NCI-H1930 (cell line): ENCODE measurements around the gene LEPR.
A peak's percentile ranks its signal among the peaks of the same experiment; 100 is the strongest.
"Not testable (repeated sequence)": the region's sequence is repeated elsewhere in the genome, so short reads cannot be mapped to it uniquely, and the experiment has no call there.

Source experiments
- DNase-seq, 2 experiments: peaks; one replicate each; lab custom pipeline; 2025; lab: John Stamatoyannopoulos, UW

Gene LEPR

DNA sequence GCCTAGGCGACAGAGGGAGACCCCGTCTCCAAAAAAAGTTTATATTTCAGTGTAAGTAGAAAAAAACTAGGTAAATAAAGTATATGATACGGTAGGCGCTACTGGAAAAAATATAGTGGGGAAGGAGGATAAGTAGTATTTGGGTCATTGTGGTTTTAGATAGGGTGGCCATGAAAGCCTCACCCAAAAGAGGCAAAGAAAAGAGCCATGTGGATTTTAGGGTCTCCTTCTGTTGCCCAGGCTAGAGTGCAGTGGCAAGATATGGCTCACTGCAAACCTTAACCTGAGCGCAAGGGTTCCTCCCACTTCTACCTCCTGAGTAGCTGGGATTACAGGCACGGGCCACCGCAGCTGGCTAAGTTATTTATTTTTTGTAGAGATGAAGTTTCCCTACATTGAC lies 17.1 kb downstream of the LEPR start:
- DNase-seq: no peak

- DNase-seq: no peak
These were observed 19.9 kb downstream of the LEPR start for GRCh38 chr1:65440322-65440900.

DNA sequence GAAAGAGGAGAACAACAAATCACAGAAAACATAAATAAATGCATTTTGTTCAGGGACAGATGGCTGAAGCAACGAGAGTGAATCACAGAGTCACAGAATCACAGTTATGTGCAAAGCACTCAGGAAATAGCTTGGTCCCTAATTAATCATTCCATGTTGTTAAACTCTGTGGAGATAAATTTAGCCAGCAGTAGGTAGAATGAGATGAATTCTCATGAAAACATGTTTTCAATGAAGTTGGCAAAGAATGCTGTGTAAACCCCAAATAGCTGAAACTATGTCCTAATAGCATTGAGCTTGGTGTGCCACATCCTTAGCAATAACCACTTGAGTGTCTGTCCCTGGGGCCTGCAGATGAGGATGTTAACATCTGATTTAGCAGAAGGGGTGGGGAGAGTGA lies 20.4 kb downstream of the LEPR start:
- no peak for DNase-seq

- DNase-seq: no peak
These were observed 21.0 kb downstream of the LEPR start for GRCh38 chr1:65441464-65441863.

DNA sequence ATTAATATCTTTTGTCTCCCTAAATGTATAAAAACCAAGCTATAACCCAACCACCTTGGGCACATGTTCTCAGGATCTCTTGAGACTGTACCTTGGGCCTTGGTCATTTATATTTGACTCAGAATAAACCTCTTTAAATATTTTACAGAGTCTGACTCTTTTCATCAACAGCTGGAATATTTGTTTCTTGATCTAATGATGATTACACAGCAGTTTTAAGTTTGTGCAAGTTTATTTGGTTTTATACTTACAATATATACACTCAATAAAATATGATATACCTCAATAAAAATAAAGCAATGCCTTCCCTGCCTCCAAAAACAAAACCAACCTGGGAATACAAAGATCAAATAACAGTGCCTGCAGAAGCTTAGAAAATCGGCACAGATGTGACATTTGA lies 22.0 kb downstream of the LEPR start:
- no peak for DNase-seq

GRCh38 chr1:65443647-65444046 lies 23.2 kb downstream of the LEPR start:
- no peak for DNase-seq

GRCh38 chr1:65444128-65444640 lies 23.7 kb downstream of the LEPR start:
- no peak for DNase-seq

GRCh38 chr1:65445837-65446236 lies 25.4 kb downstream of the LEPR start:
- DNase-seq: no peak

DNA sequence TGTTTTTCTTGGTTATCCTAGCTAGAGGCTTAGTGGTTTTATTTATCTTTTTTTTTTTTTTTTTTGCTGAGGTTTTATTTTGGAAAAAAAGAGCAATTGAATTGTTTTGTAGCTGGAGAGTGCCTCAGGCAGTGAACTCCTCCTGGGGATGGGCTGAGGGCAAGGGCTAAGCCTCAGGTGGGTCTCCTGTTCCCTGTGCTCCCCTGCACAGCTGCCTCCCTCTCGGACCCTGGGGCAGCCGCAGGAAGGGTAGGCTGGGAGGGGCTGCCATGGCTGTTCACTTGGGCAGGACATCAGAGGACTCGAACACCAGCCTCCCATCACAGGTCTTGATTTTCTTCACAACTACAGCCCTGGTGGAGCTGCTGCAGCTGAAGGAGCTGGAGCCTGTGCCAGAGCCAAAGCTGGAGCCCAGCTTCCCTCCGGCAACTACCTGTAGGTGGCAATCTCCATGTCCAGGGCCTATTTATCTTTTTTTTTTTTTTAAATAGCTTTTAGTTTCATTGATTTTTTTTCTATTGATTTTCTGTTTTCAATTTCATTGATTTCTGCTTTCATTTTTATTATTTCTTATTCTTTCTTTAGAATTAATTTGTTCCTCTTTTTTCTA lies 28.9 kb downstream of the LEPR start:
- no peak for DNase-seq

DNA sequence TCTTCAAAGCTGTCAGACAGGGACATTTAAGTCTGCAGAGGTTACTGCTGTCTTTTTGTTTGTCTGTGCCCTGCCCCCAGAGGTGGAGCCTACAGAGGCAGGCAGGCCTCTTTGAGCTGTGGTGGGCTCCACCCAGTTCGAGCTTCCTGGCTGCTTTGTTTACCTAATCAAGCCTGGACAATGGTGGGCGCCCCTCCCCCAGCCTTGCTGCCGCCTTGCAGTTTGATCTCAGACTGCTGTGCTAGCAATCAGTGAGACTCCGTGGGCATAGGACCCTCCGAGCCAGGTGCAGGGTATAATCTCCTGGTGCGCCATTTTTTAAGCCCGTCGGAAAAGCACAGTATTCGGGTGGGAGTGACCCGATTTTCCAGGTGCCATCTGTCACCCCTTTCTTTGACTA lies 35.2 kb downstream of the LEPR start:
- DNase-seq: not testable (repeated sequence)

GRCh38 chr1:65456481-65456880 lies 36.0 kb downstream of the LEPR start:
- no peak for DNase-seq

- DNase-seq: no peak
These were observed 37.4 kb downstream of the LEPR start for GRCh38 chr1:65457868-65458267.

DNA sequence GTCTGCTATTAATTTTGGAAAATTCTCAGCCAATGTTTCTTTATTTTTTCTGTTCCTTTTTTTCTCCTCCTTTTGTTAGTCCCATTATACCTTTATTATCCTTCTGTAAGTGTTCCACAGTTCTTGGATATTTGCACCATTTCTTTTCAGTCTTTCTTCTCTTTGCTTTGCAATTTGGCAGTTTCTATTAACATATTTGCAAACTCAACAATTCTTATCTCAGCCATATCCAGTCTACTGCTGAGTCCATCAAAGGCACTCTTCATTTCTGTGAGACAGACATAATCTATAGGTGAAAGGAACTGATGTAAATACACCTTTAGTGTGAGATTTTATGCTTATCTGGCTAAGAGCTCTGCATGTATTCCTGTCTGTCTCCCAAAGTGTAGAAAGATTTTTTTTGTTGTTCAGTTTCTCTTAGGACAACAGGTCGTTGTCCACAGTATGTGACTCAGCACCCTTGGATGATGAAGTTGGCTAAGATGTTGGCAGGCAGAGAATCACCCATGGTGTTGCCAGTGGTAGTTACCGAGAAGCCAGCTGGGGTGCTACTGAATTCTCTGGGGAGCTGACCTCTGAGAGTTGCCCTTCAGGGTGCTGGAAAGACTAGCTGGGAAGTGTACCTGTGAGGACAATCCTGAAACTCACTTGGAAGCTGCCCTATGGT lies 38.4 kb downstream of the LEPR start:
- no peak for DNase-seq

- peak; percentile 30 to 48 for DNase-seq
These were observed 38.9 kb downstream of the LEPR start for GRCh38 chr1:65459397-65459768.

DNA sequence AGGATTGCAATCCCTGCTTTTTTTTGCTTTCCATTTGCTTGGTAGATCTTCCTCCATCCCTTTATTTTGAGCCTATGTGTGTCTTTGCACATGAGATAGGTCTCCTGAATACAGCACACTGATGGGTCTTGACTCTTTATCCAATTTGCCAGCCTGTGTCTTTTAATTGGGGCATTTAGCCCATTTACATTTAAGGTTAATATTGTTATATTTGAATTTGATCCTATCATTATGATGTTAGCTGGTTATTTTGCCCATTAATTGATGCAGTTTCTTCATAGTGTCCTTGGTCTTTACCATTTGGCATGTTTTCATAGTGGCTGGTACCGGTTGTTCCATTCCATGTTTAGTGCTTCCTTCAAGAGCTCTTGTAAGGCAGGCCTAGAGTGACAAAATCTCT lies 45.4 kb downstream of the LEPR start:
- not testable (repeated sequence) for DNase-seq

- DNase-seq: no peak
These were observed 47.1 kb downstream of the LEPR start for GRCh38 chr1:65467536-65467935.

DNA sequence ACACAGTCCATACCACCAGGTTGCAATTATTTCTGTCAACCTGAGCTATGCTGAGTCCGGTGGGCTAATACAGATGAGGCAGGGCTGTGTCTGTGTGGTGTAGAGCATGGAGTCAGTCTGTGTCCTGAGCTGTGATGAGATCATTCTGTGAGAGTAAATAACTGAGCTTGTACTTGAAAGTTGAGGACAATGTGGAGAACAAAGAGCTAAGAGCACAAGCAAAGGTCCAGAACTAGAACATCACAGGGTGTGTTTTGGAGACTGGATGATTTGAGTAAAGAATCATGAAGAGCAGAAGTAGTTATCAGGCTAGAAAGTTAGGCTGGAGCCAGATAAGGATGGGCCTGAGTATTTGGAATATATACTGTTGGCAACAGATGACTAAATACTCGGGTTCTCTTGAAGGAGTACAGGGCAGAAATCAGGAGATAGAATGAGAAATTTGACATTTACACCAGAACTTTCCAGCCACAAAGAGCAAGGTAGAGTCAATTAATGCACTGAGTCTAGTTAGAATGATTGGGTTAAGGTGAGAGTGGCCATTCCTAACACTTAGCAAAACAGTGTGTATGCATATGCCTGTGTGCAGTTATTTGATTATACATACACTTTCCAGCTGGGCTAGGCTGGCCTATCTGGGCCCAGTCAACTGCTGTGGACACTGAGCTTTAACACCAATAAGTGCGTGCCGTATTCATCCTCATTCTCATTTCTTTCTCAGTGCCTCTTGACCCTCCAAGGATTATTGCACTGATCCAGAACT lies 48.8 kb downstream of the LEPR start:
- DNase-seq: no peak

DNA sequence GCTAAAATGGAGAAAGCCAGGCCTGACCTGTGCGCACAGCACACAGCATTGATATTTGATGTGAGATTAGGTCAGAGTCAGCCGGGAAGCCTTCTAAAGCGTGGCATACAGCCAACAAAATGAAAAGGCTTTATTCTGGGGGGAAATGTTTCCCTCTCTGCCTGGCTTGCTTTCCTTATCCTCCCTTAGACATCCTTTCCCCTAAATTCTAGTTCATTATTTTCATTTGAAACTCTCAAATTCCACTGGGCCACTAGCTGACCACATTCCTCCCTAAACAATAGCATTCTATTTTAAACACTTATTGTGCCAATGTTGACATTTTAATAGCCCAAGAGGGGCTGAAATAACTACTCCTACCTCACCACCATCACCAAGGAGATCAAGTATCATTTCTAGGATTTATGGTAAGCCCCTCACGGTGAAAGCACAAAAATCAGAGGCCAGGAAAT lies 49.4 kb downstream of the LEPR start:
- DNase-seq: no peak
